Measurements from ENCODE around the gene USO1. TPM values are rescaled to one million over a fixed set of nuclear protein-coding genes. Genes with fewer than 3 reads are reported as not detected.
A peak's percentile ranks its signal among the peaks of the same experiment; 100 is the strongest.

USO1 gene
- total RNA-seq, 2 donors from 2014 or later, result 57.6 to 89.7 TPM

GRCh38 chr4:75717408-75717807 lies 7.0 kb upstream of the USO1 start:
- DNase-seq, result no peak
- intact Hi-C loops (cut with DNase I), result no loop called here
- Histone ChIP-seq H3K36me3 (replicated peaks in 1 of 2; ENCODE audit: insufficient read depth in 1 of 2, low read depth in 2 of 2) (no peaks in the 10 kb centered on the region), H3K27ac (no peak overlapping the region), H3K27me3 (no peaks in the 10 kb centered on the region), H3K9me3 (no peaks in the 10 kb centered on the region), H3K4me1 (peaks cover 14% of the 10 kb centered on the region), H3K4me3 (no peak overlapping the region)
- TF ChIP-seq POLR2A (IDR thresholded peaks at IDR 0.05), result no peak
- TF ChIP-seq, protein P1, sequence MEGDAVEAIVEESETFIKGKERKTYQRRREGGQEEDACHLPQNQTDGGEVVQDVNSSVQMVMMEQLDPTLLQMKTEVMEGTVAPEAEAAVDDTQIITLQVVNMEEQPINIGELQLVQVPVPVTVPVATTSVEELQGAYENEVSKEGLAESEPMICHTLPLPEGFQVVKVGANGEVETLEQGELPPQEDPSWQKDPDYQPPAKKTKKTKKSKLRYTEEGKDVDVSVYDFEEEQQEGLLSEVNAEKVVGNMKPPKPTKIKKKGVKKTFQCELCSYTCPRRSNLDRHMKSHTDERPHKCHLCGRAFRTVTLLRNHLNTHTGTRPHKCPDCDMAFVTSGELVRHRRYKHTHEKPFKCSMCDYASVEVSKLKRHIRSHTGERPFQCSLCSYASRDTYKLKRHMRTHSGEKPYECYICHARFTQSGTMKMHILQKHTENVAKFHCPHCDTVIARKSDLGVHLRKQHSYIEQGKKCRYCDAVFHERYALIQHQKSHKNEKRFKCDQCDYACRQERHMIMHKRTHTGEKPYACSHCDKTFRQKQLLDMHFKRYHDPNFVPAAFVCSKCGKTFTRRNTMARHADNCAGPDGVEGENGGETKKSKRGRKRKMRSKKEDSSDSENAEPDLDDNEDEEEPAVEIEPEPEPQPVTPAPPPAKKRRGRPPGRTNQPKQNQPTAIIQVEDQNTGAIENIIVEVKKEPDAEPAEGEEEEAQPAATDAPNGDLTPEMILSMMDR (IDR thresholded peaks at IDR 0.05), result no peak
- no peak for ATAC-seq
- 71 to 87% methylated on average over 1 of the region's 1 CpG for WGBS, 2 donors

DNA sequence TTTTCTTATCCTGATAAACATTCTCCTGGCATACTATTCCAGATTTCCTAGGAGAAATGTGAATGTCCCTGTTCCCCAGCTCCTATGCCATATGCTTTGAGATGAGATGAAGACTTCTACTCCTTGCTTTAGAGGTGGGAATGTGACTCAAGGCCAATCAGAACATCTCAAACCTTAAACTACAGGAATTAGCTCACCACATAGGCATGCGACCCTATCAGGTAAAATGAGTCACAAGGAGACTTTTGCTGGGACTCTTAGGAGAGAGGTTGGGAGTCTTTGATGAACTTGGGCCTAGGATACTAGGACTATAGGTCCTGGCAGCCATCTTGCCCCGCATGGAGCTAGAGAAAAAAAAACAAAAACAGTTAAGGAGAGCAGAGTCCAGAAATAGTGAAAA lies 5.8 kb upstream of the USO1 start:
- Histone ChIP-seq H3K4me3 (no peak overlapping the region), H3K36me3 (replicated peaks in 1 of 2; ENCODE audit: insufficient read depth in 1 of 2, low read depth in 2 of 2) (no peaks in the 10 kb centered on the region), H3K27me3 (no peaks in the 10 kb centered on the region), H3K4me1 (peaks cover 22% of the 10 kb centered on the region), H3K9me3 (no peaks in the 10 kb centered on the region), H3K27ac (no peak overlapping the region)
- ATAC-seq, result no peak
- WGBS, 2 donors, result 73 to 82% methylated on average over 2 of the region's 2 CpGs
- no peak for DNase-seq
- intact Hi-C loops (cut with DNase I), result no loop called here
- TF ChIP-seq, protein P1 (IDR thresholded peaks at IDR 0.05), result no peak

DNA sequence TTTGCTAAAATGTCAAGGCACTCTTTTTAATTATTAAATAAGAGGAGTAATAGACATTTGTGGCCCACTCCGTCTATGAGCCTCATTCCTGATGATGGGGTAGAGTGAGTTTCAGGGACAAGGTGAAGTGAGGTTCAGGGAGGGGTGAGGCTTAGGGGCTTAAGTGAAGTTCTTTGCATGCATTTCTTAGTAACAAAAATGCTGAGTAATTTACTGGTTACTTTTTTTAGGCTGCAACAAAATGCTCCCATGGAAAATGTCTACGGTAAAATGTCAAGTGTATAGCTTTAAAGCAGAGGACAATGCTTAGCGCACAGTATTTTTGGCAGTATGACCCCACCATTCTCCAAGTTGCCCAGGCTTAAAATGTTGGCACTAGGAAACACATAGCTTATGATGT lies 2.0 kb upstream of the USO1 start:
- H3K36me3 ChIP-seq (replicated peaks in 1 of 2; ENCODE audit: insufficient read depth in 1 of 2, low read depth in 2 of 2), result no peaks in the 10 kb centered on the region
- no peak for TF ChIP-seq POLR2A (IDR thresholded peaks at IDR 0.05)
- TF ChIP-seq, protein P1 (IDR thresholded peaks at IDR 0.05), result no peak
- no peaks in the 10 kb centered on the region for H3K9me3 ChIP-seq
- DNase-seq (no peak), ATAC-seq (no peak)
- intact Hi-C loops (cut with DNase I), result loop anchor here (10.0 kb wide), 1 partner anchor 48 kb away; the partner anchor contains the start of gene G3BP2
- 53 to 65% methylated on average over 3 of the region's 3 CpGs for WGBS, 2 donors
- peaks cover 25% of the 10 kb centered on the region for H3K4me1 ChIP-seq
- no peak overlapping the region for H3K27ac ChIP-seq
- no peak overlapping the region for H3K4me3 ChIP-seq
- no peaks in the 10 kb centered on the region for H3K27me3 ChIP-seq

GRCh38 chr4:75723163-75724065 lies 963 bp upstream of the USO1 start:
- Histone ChIP-seq H3K36me3 (replicated peaks in 1 of 2; ENCODE audit: insufficient read depth in 1 of 2, low read depth in 2 of 2) (no peaks in the 10 kb centered on the region), H3K9me3 (no peaks in the 10 kb centered on the region), H3K4me1 (peaks cover 35% of the 10 kb centered on the region), H3K27ac (peak overlapping the region; percentile 95 to 100 (median 98)), H3K27me3 (no peaks in the 10 kb centered on the region), H3K4me3 (no peak overlapping the region)
- intact Hi-C loops (cut with DNase I), result loop anchor here (10.0 kb wide), 1 partner anchor 49 kb away; the partner anchor contains the start of gene G3BP2
- WGBS, 2 donors, result 1% methylated on average over 6 of the region's 6 CpGs
- ATAC-seq, result no peak
- DNase-seq, result peak in 3 of 4 donors; percentile 17 to 40 (median 18)
- no peak for TF ChIP-seq POLR2A (IDR thresholded peaks at IDR 0.05)
- TF ChIP-seq, protein P1 (IDR thresholded peaks at IDR 0.05), result no peak

Measured in body of pancreas (tissue), 4 donors.